SK-N-SH treated with all-trans-retinoic acid at 6 μM for 48 hours (cell line): ENCODE measurements around the gene SIX2.
A peak's percentile ranks its signal among the peaks of the same experiment; 100 is the strongest.

Experiments
- ATAC-seq: fragments of 200-7000 bp; cut with Tn5 transposase; 3 replicates; pipeline ENCODE4 v1.9.1; 2020; ENCODE audit warnings: mild to moderate bottlenecking, moderate library complexity
- ARNTL ChIP-seq: fragments of 450-650 bp; formaldehyde crosslinking; IDR thresholded peaks from 2 replicates; pipeline ENCODE4 v1.5.0; 2020; ENCODE audit warnings: low read depth, mild to moderate bottlenecking, moderate library complexity, borderline replicate concordance
- BACH2 ChIP-seq: fragments of 250-450 bp; sonication (Bioruptor Pico); IDR thresholded peaks from 2 replicates; pipeline ENCODE4 v1.9.0; 2021; ENCODE audit warnings: mild to moderate bottlenecking, borderline replicate concordance
- CSDC2 ChIP-seq: fragments of 250-450 bp; sonication (Bioruptor Pico); IDR thresholded peaks from 2 replicates; pipeline ENCODE4 v1.5.0; 2020; ENCODE audit warnings: mild to moderate bottlenecking, moderate library complexity
- CSRNP3 ChIP-seq: fragments of 250-450 bp; sonication (Bioruptor Pico); IDR thresholded peaks from 2 replicates; pipeline ENCODE4 v1.5.1; 2021; ENCODE audit warnings: mild to moderate bottlenecking, moderate library complexity
- ESRRG ChIP-seq: fragments of 250-450 bp; sonication (Bioruptor Pico); IDR thresholded peaks from 2 replicates; pipeline ENCODE4 v1.6.1; 2021; ENCODE audit warnings: mild to moderate bottlenecking
- GLIS3 ChIP-seq: fragments of 250-450 bp; sonication (Bioruptor Pico); IDR thresholded peaks from 2 replicates; pipeline ENCODE4 v1.5.0; 2020; ENCODE audit warnings: mild to moderate bottlenecking, moderate library complexity
- OSR1 ChIP-seq: fragments of 250-450 bp; sonication (Bioruptor Pico); IDR thresholded peaks from 2 replicates; pipeline ENCODE4 v1.8.0; 2022; ENCODE audit warnings: moderate library complexity, mild to moderate bottlenecking, inconsistent platforms
- PATZ1 ChIP-seq: fragments of 250-450 bp; sonication (Bioruptor Pico); IDR thresholded peaks from 2 replicates; pipeline ENCODE4 v1.8.0; 2020; ENCODE audit warnings: mild to moderate bottlenecking, moderate library complexity, borderline replicate concordance
- PPARA ChIP-seq: fragments of 250-450 bp; sonication (Bioruptor Pico); IDR thresholded peaks from 2 replicates; pipeline ENCODE4 v1.5.0; 2020; ENCODE audit warnings: mild to moderate bottlenecking, borderline replicate concordance
- RARB ChIP-seq: fragments of 250-450 bp; sonication (Bioruptor Pico); IDR thresholded peaks from 2 replicates; pipeline ENCODE4 v1.8.0; 2021; ENCODE audit warnings: mild to moderate bottlenecking, moderate library complexity
- TCF4 ChIP-seq: fragments of 250-450 bp; sonication (Bioruptor Pico); IDR thresholded peaks from 2 replicates; pipeline ENCODE4 v1.8.0; 2021; ENCODE audit warnings: mild to moderate bottlenecking, moderate library complexity, borderline replicate concordance
- TOX ChIP-seq: fragments of 250-450 bp; sonication (Bioruptor Pico); IDR thresholded peaks from 2 replicates; pipeline ENCODE4 v1.8.0; 2021; ENCODE audit warnings: mild to moderate bottlenecking, moderate library complexity, borderline replicate concordance
- ZC3H10 ChIP-seq: fragments of 250-450 bp; sonication (Bioruptor Pico); IDR thresholded peaks from 2 replicates; pipeline ENCODE4 v1.5.1; 2021; ENCODE audit warnings: mild to moderate bottlenecking, moderate library complexity
- ZFP3 ChIP-seq: fragments of 250-450 bp; sonication (Bioruptor Pico); IDR thresholded peaks from 2 replicates; pipeline ENCODE4 v1.5.0; 2020; ENCODE audit warnings: mild to moderate bottlenecking, moderate library complexity
- ZFP30 ChIP-seq: fragments of 450-650 bp; formaldehyde crosslinking; IDR thresholded peaks from 2 replicates; pipeline ENCODE4 v1.5.0; 2022; ENCODE audit warnings: mild to moderate bottlenecking, moderate library complexity
- ZNF565 ChIP-seq: fragments of 450-650 bp; formaldehyde crosslinking; conservative IDR thresholded peaks from 2 replicates; pipeline ENCODE4 v1.5.0; 2020; ENCODE audit warnings: low read depth, mild to moderate bottlenecking, moderate library complexity
- ZNF70 ChIP-seq: fragments of 450-650 bp; formaldehyde crosslinking; IDR thresholded peaks from 2 replicates; pipeline ENCODE4 v1.5.0; 2020; ENCODE audit warnings: mild to moderate bottlenecking, moderate library complexity
- TF ChIP-seq, protein P1 (sequence below): fragments of 250-450 bp; sonication (Bioruptor Pico); IDR thresholded peaks from 2 replicates; pipeline ENCODE4 v1.5.1; 2020; ENCODE audit warnings: low read depth, mild to moderate bottlenecking, moderate library complexity
- TF ChIP-seq, protein P2 (sequence below): fragments of 250-450 bp; sonication (Bioruptor Pico); IDR thresholded peaks from 2 replicates; pipeline ENCODE4 v1.5.0; 2020; ENCODE audit warnings: mild to moderate bottlenecking, moderate library complexity
- TF ChIP-seq, protein P3 (sequence below): fragments of 250-450 bp; sonication (Bioruptor Pico); IDR thresholded peaks from 2 replicates; pipeline ENCODE4 v1.8.0; 2021; ENCODE audit warnings: low read depth, mild to moderate bottlenecking, moderate library complexity, borderline replicate concordance

The SIX2 gene

DNA sequence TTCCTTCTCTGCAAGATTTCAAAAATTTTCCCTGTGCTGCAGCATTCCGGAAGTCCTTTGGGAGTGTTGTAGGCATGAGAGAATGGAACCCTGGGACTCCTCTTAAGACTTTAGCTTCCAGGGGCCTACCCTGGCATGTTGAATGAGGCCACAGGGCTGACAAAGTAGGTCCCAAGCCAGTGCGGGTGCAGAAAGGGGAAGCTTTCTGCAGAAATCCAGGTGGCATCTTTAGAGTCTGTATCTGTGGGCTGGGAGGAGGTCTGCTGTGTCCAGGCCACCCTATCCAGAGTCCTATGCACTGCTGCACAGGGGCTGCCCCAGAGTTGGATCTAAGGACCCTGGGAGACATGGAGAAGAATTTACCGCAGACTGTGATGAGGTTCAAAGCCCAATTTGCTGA, 1.9 kb upstream of the SIX2 start:
- ATAC-seq: no peak
- TF ChIP-seq PATZ1 (CRISPR knock-in tag) (no peak), RARB (CRISPR knock-in tag) (no peak)
- TF ChIP-seq, protein P1, sequence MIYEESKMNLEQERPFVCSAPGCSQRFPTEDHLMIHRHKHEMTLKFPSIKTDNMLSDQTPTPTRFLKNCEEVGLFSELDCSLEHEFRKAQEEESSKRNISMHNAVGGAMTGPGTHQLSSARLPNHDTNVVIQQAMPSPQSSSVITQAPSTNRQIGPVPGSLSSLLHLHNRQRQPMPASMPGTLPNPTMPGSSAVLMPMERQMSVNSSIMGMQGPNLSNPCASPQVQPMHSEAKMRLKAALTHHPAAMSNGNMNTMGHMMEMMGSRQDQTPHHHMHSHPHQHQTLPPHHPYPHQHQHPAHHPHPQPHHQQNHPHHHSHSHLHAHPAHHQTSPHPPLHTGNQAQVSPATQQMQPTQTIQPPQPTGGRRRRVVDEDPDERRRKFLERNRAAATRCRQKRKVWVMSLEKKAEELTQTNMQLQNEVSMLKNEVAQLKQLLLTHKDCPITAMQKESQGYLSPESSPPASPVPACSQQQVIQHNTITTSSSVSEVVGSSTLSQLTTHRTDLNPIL (CRISPR knock-in tag): no peak
- TF ChIP-seq, all 23 proteins: peak for 0

DNA sequence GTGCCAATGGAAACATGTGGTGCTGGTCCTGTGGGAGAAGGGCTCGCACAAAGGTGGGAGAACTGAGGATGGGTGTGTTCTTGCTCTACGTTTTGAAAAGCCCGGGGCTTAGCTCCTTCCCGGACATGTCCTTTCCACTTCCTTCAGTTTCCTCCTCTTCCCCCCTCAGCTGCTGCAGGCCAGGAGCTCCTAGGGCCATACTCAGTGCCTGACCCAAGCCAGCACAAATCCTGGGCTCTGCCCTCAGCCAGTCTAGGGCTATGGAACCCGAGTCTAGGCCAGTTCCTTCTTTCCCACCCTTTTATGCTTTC, 1.4 kb upstream of the SIX2 start:
- TF ChIP-seq PPARA (CRISPR knock-in tag) (no peak), BACH2 (CRISPR knock-in tag) (no peak), PATZ1 (CRISPR knock-in tag) (no peak), ZC3H10 (CRISPR knock-in tag) (no peak), CSRNP3 (CRISPR knock-in tag) (no peak), ZNF565 (CRISPR knock-in tag) (no peak), ZFP3 (CRISPR knock-in tag) (no peak), OSR1 (CRISPR knock-in tag) (no peak), ARNTL (no peak), RARB (CRISPR knock-in tag) (no peak), TCF4 (CRISPR knock-in tag) (no peak), ZNF70 (CRISPR knock-in tag) (no peak), ESRRG (CRISPR knock-in tag) (no peak), ZFP30 (CRISPR knock-in tag) (no peak)
- TF ChIP-seq, protein P2, sequence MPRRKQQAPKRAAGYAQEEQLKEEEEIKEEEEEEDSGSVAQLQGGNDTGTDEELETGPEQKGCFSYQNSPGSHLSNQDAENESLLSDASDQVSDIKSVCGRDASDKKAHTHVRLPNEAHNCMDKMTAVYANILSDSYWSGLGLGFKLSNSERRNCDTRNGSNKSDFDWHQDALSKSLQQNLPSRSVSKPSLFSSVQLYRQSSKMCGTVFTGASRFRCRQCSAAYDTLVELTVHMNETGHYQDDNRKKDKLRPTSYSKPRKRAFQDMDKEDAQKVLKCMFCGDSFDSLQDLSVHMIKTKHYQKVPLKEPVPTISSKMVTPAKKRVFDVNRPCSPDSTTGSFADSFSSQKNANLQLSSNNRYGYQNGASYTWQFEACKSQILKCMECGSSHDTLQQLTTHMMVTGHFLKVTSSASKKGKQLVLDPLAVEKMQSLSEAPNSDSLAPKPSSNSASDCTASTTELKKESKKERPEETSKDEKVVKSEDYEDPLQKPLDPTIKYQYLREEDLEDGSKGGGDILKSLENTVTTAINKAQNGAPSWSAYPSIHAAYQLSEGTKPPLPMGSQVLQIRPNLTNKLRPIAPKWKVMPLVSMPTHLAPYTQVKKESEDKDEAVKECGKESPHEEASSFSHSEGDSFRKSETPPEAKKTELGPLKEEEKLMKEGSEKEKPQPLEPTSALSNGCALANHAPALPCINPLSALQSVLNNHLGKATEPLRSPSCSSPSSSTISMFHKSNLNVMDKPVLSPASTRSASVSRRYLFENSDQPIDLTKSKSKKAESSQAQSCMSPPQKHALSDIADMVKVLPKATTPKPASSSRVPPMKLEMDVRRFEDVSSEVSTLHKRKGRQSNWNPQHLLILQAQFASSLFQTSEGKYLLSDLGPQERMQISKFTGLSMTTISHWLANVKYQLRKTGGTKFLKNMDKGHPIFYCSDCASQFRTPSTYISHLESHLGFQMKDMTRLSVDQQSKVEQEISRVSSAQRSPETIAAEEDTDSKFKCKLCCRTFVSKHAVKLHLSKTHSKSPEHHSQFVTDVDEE (CRISPR knock-in tag): no peak
- ATAC-seq: no peak

- peak; percentile 64 for ATAC-seq
- TF ChIP-seq, protein P2 (CRISPR knock-in tag): no peak
- TF ChIP-seq, protein P3, sequence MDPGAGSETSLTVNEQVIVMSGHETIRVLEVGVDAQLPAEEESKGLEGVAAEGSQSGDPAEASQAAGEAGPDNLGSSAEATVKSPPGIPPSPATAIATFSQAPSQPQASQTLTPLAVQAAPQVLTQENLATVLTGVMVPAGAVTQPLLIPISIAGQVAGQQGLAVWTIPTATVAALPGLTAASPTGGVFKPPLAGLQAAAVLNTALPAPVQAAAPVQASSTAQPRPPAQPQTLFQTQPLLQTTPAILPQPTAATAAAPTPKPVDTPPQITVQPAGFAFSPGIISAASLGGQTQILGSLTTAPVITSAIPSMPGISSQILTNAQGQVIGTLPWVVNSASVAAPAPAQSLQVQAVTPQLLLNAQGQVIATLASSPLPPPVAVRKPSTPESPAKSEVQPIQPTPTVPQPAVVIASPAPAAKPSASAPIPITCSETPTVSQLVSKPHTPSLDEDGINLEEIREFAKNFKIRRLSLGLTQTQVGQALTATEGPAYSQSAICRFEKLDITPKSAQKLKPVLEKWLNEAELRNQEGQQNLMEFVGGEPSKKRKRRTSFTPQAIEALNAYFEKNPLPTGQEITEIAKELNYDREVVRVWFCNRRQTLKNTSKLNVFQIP (CRISPR knock-in tag): peak; percentile 44; the same call in 1 of the 2 replicates
- TF ChIP-seq GLIS3: no peak
- no peak for TF ChIP-seq PPARA (CRISPR knock-in tag)
- 0 out of 2 replicates have a peak, but pooled peaks have one; percentile 44 for TF ChIP-seq ZFP3 (CRISPR knock-in tag)
- TF ChIP-seq PATZ1 (CRISPR knock-in tag): no peak
- TF ChIP-seq ZNF70 (CRISPR knock-in tag): no peak
- TF ChIP-seq TOX (CRISPR knock-in tag): no peak
- TF ChIP-seq TCF4 (CRISPR knock-in tag): no peak
- no peak for TF ChIP-seq ZC3H10 (CRISPR knock-in tag)
- TF ChIP-seq CSDC2 (CRISPR knock-in tag): no peak
Measured at GRCh38 chr2:45009928-45010701, 863 bp upstream of the SIX2 start.
